Fibroblast of lung (primary cell): ENCODE results near the gene EMX2. TPM values are rescaled to one million over a fixed set of nuclear protein-coding genes. Genes with fewer than 3 reads are reported as not detected.

Experiments
- DNase-seq, 2 donors: peaks; one replicate each; pipeline versions ENCODE4 v3.0.0 to v3.0.0-alpha.2; 2010; ENCODE audit warnings: low read depth in 2 of 2
- H2AFZ ChIP-seq: 2 replicates; pipeline ENCODE4 v1.5.1; 2012; ENCODE audit warnings: low read length, control low read depth, inconsistent platforms
- H3K27ac ChIP-seq: 2 replicates; pipeline ENCODE4 v1.5.1; 2011; ENCODE audit warnings: low read length, control low read depth; ENCODE audit not compliant: insufficient read depth
- H3K27me3 ChIP-seq: 2 replicates; pipeline ENCODE4 v1.5.1; 2011; ENCODE audit warnings: mild to moderate bottlenecking, low read length; ENCODE audit not compliant: control insufficient read depth, insufficient read depth
- H3K36me3 ChIP-seq: 2 replicates; pipeline ENCODE4 v1.5.1; 2011; ENCODE audit warnings: low read length; ENCODE audit not compliant: control insufficient read depth, insufficient read depth
- H3K4me1 ChIP-seq: 2 replicates; pipeline ENCODE4 v1.5.1; 2011; ENCODE audit warnings: low read length; ENCODE audit not compliant: control insufficient read depth, insufficient read depth; ENCODE audit errors: extremely low read depth
- H3K4me2 ChIP-seq: 2 replicates; pipeline ENCODE4 v1.5.1; 2011; ENCODE audit warnings: low read length, control low read depth; ENCODE audit not compliant: insufficient read depth; ENCODE audit errors: extremely low read depth
- H3K4me3 ChIP-seq, 4 experiments: fragments of 200-600 bp in 1 of 4; sonication (generic) in 1 of 4; replicated peaks in 1 of 4; 2 replicates each; pipeline ENCODE4 v1.5.1; 2011 to 2016; ENCODE audit warnings: low read length in 4 of 4, low read depth in 3 of 4, mild to moderate bottlenecking in 3 of 4, control low read depth in 2 of 4, inconsistent platforms in 1 of 4, mixed read lengths in 1 of 4; ENCODE audit not compliant: insufficient read depth in 1 of 4; ENCODE audit errors: control extremely low read depth in 1 of 4
- H3K79me2 ChIP-seq: 2 replicates; pipeline ENCODE4 v1.5.1; 2012; ENCODE audit warnings: mild to moderate bottlenecking, low read length, inconsistent platforms; ENCODE audit not compliant: control insufficient read depth, insufficient read depth
- H3K9ac ChIP-seq: 2 replicates; pipeline ENCODE4 v1.5.1; 2011; ENCODE audit warnings: mild to moderate bottlenecking, low read length, control low read depth; ENCODE audit not compliant: insufficient read depth
- H3K9me3 ChIP-seq: 2 replicates; pipeline ENCODE4 v1.5.1; 2012; ENCODE audit warnings: low read depth, low read length; ENCODE audit not compliant: control insufficient read depth, insufficient read depth
- H4K20me1 ChIP-seq: 2 replicates; pipeline ENCODE4 v1.5.1; 2011; ENCODE audit warnings: low read length; ENCODE audit not compliant: control insufficient read depth, insufficient read depth; ENCODE audit errors: extremely low read depth
- CTCF ChIP-seq, 2 donors: IDR thresholded peaks in 1 of 2; conservative IDR thresholded peaks in 1 of 2; 1 replicate in 1 of 2; 2 replicates in 1 of 2; pipeline ENCODE4 v1.5.1; 2011 to 2012; ENCODE audit warnings: low read length in 2 of 2, control low read depth in 1 of 2, inconsistent platforms in 1 of 2, low read depth in 1 of 2, mild to moderate bottlenecking in 1 of 2
- EZH2 ChIP-seq: IDR thresholded peaks from 2 replicates; pipeline ENCODE4 v1.5.1; 2012; ENCODE audit warnings: low read length, control low read depth, mild to moderate bottlenecking; ENCODE audit errors: missing control alignments
- polyA plus RNA-seq, 2 donors: library from polyadenylated mRNA; depleted of rRNA in 1 of 2; stranded (reverse) in 1 of 2; unstranded in 1 of 2; fragments of >200 nt; gene quantifications; 2 replicates each; pipeline ENCODE4 v1.2.1, GENCODE V29; 2011 to 2012; ENCODE audit warnings: missing spikeins in 1 of 2
- total RNA-seq: library from RNA; depleted of rRNA; stranded (reverse); fragments of >200 nt; gene quantifications from 2 replicates; pipeline ENCODE4 v1.2.1, GENCODE V29; 2014

Gene EMX2
- total and polyA plus RNA-seq, 2 donors (not counting 1 experiment from before 2014, with no cell fraction given): not detected

GRCh38 chr10:117555017-117555416 lies 12.5 kb downstream of the EMX2 start:
- Histone ChIP-seq H3K36me3 (no peaks in the 10 kb centered on the region), H3K4me3 (no peak overlapping the region), H3K4me1 (no peaks in the 10 kb centered on the region), H3K4me2 (no peak overlapping the region), H2AFZ (no peak overlapping the region), H4K20me1 (no peaks in the 10 kb centered on the region), H3K27me3 (peaks cover 25% of the 10 kb centered on the region), H3K9ac (no peak overlapping the region), H3K9me3 (no peaks in the 10 kb centered on the region), H3K79me2 (no peaks in the 10 kb centered on the region), H3K27ac (no peak overlapping the region)
- no peak for DNase-seq
- TF ChIP-seq EZH2: no peak
- TF ChIP-seq CTCF (conservative IDR thresholded peaks at IDR 0.05 in 1 of 2, IDR thresholded peaks at IDR 0.05 in 1 of 2; ENCODE audit: low read depth in 1 of 2, low read length in 2 of 2): no peak

DNA sequence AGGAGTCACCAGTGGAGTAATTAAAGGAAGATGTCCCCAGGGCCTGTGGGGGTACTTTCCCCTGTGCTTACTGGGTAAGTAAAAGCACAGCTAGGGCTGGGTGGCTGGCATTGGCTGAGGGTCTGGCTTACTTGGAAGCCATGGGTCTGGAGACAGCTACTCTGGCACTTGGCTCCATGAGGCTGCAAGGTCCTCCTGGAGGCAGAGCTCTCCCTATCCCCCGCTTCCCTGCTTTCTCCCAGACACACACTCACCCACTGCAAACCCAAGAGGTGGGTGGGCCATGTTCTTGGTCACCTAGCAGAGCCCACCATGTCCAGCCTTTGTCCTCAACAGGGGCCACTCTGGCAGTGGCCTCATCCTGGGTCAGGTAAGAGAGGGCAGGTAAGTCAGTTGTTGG lies 13.3 kb downstream of the EMX2 start:
- H3K9ac ChIP-seq: no peak overlapping the region
- DNase-seq: no peak
- H3K27me3 ChIP-seq: peaks cover 23% of the 10 kb centered on the region
- H4K20me1 ChIP-seq: no peaks in the 10 kb centered on the region
- TF ChIP-seq CTCF (conservative IDR thresholded peaks at IDR 0.05 in 1 of 2, IDR thresholded peaks at IDR 0.05 in 1 of 2; ENCODE audit: low read depth in 1 of 2, low read length in 2 of 2): no peak
- TF ChIP-seq EZH2: no peak
- H3K4me3 ChIP-seq: no peak overlapping the region
- H3K36me3 ChIP-seq: no peaks in the 10 kb centered on the region
- H3K4me1 ChIP-seq: no peaks in the 10 kb centered on the region
- no peak overlapping the region for H3K4me2 ChIP-seq
- no peaks in the 10 kb centered on the region for H3K9me3 ChIP-seq
- no peak overlapping the region for H3K27ac ChIP-seq
- H3K79me2 ChIP-seq: no peaks in the 10 kb centered on the region
- no peak overlapping the region for H2AFZ ChIP-seq

GRCh38 chr10:117556356-117556755 lies 13.8 kb downstream of the EMX2 start:
- Histone ChIP-seq H2AFZ (no peak overlapping the region), H3K36me3 (no peaks in the 10 kb centered on the region), H3K9ac (no peak overlapping the region), H3K9me3 (no peaks in the 10 kb centered on the region), H3K79me2 (no peaks in the 10 kb centered on the region), H3K4me2 (no peak overlapping the region), H3K4me3 (no peak overlapping the region), H3K27ac (no peak overlapping the region), H4K20me1 (no peaks in the 10 kb centered on the region), H3K27me3 (peaks cover 23% of the 10 kb centered on the region), H3K4me1 (no peaks in the 10 kb centered on the region)
- TF ChIP-seq EZH2 (no peak), CTCF (conservative IDR thresholded peaks at IDR 0.05 in 1 of 2, IDR thresholded peaks at IDR 0.05 in 1 of 2; ENCODE audit: low read depth in 1 of 2, low read length in 2 of 2) (no peak)
- no peak for DNase-seq
